GM12878 (cell line): ENCODE results near the gene SBF2.

Experiments used
- CBX5 ChIP-seq: sonication (generic); IDR thresholded peaks from 2 replicates; pipeline ENCODE4 v1.6.1; 2016; ENCODE audit warnings: low read depth, moderate library complexity, mild to moderate bottlenecking, inconsistent platforms
- CTCF ChIP-seq, 3 experiments: IDR thresholded peaks in 2 of 3; conservative IDR thresholded peaks in 1 of 3; 2 replicates each; pipeline ENCODE4 v1.5.1; 2011; ENCODE audit warnings: low read depth in 3 of 3, low read length in 3 of 3, mild to moderate bottlenecking in 3 of 3, control low read depth in 2 of 3, moderate library complexity in 2 of 3, inconsistent platforms in 1 of 3, mixed read lengths in 1 of 3; ENCODE audit not compliant: control insufficient read depth in 2 of 3, insufficient read depth in 1 of 3; ENCODE audit errors: extremely low read depth in 1 of 3
- KDM1A ChIP-seq: fragments of 200-600 bp; sonication (generic); IDR thresholded peaks from 2 replicates; pipeline ENCODE4 v1.6.1; 2016; ENCODE audit warnings: borderline replicate concordance
- LARP7 ChIP-seq: fragments of 450-650 bp; IDR thresholded peaks from 2 replicates; pipeline ENCODE4 v1.6.1; 2017; ENCODE audit warnings: mild to moderate bottlenecking
- MAX ChIP-seq: IDR thresholded peaks from 2 replicates; pipeline ENCODE4 v1.6.1; 2012; ENCODE audit warnings: low read depth, low read length, improper control_type of control experiment
- NFIC ChIP-seq: IDR thresholded peaks from 2 replicates; pipeline ENCODE4 v1.6.1; 2012; ENCODE audit warnings: low read depth, mild to moderate bottlenecking, inconsistent platforms, low read length, moderate library complexity
- NRF1 ChIP-seq: conservative IDR thresholded peaks from 2 replicates; pipeline ENCODE4 v1.6.1; 2011; ENCODE audit warnings: mild to moderate bottlenecking, low read depth, low read length, improper control_type of control experiment
- SPI1 ChIP-seq: IDR thresholded peaks from 2 replicates; pipeline ENCODE4 v1.6.1; 2011; ENCODE audit warnings: low read depth, mild to moderate bottlenecking, low read length, moderate library complexity, borderline replicate concordance; ENCODE audit not compliant: insufficient read depth
- TAF1 ChIP-seq: IDR thresholded peaks from 2 replicates; pipeline ENCODE4 v1.6.1; 2011; ENCODE audit warnings: mild to moderate bottlenecking, low read depth, low read length, borderline replicate concordance

GRCh38 chr11:9861860-9862725 lies 431.9 kb downstream of the SBF2 start:
- no peak for TF ChIP-seq NFIC
- TF ChIP-seq CTCF (IDR thresholded peaks at IDR 0.05 in 2 of 3, conservative IDR thresholded peaks at IDR 0.05 in 1 of 3; ENCODE audit: control insufficient read depth in 2 of 3, extremely low read depth in 1 of 3, insufficient read depth in 1 of 3, low read depth in 3 of 3, low read length in 3 of 3): peak; percentile 78 to 89 (median 85)
- TF ChIP-seq CBX5: no peak
- no peak for TF ChIP-seq SPI1
- TF ChIP-seq TAF1: no peak
- TF ChIP-seq MAX: no peak
- TF ChIP-seq LARP7: no peak
- no peak for TF ChIP-seq NRF1
- TF ChIP-seq KDM1A: no peak
